GM19452 (cell line): ENCODE measurements around the gene CRTAC1.

Experiments
- ATAC-seq: cut with Tn5 transposase; IDR thresholded peaks from one replicate; pipeline ENCODE4 v1.9.1; 2021; ENCODE audit not compliant: unreplicated experiment

The CRTAC1 gene

DNA sequence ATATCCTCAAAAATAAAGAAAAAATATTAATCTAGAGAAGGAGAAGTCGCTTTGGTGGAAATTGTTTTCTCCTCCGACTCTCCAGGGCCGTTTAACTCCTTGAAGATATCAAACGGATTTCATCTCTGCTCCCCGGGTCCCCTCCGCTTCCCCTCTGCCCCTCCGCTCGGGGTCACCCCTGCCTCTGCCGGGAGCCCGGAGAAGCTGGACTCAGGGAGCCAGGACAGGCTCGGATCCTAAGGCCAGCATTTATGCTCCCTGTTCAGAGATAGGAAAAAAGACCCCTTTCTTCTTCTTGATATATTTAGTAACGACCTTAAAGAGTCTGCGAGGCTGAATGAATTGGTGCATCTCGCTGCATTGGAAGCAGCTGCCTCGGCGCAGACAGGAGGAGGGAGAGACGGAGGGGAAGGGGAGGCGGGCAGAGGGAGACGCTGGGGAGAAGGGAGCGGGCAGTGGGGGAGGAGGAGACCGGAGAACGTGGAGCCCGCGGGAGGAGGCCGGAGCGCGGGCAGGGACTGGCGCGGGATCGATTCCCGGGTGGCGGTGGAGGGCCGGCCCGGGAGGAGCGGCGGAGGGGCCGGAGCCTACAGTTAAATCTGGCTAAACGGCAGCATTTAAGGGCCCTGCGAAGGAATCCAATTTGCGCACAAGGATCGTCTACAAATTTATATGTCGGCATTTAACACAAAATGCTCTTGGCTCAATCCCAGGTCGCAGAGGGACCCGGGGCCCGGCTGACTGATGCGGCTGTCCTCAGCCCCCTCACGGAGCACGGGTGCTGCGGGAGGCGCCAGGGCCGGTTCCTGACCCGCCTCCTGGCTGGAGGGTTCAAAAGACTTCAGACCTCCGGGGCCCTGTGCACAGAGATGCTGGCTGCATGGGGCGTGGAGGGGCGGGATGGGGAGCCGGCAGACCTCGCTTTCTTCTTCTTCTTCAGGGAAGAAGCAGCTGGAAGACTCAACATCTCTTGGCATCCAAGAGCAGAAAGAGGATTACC lies 55.6 kb downstream of the CRTAC1 start:
- ATAC-seq: no peak

DNA sequence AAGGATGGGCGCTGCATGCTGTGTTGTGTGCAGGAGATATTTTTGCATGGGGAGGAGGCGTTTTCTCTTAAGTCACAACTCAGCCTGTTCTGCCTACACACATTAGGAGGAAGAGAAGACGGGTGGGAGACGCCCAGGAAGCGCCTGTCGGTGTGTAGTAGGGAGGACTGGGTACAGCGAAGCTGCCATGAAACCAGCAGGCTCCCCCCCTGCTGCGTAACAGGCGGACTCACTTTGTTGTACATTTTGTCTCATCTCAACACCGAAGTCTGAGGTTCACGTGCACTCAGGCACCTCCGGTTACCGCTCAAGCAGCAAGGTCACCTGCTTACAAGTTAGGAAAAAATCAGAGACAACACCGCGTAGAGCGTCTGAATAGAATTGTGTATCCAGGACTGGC lies 56.3 kb downstream of the CRTAC1 start:
- ATAC-seq: no peak

DNA sequence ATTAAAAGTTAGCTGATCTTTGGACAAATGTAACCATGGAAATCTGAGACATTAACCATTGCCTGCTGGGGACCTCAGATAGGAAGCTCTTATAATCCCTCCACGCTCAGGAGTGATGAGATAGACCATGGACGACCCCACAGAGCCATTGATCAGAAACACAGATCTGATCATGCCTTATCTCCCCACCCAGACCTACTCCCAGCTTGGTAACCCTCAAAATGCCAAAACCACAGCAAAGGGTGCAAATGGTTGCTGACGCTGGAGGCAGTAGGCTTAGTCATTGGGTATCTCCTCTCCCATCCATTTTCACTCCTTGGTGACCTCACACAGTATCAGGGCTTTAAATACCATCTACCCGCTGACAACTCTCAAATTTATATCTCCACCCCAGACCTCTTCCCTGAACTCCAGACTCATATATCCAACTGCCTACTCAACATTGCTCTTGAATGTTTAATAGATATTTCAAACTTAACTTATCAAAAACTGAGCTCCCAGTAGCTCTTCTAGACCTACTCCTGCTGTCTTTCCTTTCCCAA lies 60.8 kb downstream of the CRTAC1 start:
- ATAC-seq: no peak

DNA sequence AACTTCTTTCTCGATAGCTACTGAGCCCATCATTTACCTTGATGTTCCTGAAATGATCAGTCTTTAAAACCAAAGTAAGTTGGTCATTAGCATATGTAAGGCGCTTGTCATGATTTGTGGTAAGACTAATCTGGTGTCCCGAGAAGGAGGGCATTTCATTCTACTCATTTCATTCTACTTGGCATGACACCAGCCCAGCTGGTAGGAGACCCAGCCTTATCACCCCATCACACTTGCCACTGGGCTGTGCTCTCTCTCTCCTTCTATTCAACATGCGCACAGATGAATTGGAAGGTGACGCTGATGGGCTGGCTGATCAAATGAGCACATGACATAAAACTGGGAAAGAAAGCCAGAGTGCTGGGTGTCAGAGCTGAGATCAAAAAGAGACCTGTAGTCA lies 65.7 kb downstream of the CRTAC1 start:
- no peak for ATAC-seq

GRCh38 chr10:97961945-97962344 lies 68.5 kb downstream of the CRTAC1 start:
- no peak for ATAC-seq

DNA sequence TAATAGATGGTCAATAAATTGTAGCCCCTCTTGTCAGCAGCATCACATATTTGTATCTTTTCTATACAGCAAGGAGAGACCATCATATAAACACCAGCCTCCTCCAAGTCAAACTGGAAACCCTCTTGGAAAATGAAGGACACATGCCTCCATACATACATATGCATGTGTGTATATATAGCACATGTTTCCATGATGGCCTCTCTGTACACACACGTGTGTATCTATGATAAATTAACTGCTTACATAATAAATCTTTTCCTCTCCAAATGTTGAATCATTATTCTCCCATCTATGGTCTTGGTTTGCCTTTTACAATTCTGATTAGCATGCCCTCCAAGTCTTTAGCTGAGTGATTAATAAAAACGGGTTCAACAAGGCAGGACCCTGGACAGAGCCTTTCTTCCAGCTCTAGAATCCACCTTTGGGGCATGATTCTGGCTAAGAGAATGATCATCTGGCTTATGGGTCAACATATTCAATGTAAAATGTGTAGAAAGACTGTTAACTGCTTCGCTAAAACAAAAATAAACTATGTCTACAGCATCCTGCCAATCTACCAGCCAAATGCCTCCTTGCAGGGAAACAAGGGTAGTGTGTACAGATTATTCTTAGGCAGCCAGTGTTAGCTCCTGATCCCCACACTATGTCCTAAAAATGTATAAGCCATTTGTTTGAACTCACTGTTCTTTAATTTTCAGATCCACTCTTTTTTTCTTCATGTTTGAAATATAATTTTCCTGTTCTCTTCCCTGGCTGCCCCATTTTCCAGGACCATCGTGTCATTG lies 70.0 kb downstream of the CRTAC1 start:
- no peak for ATAC-seq

- no peak for ATAC-seq
These were observed 81.0 kb downstream of the CRTAC1 start for GRCh38 chr10:97949462-97949861.

DNA sequence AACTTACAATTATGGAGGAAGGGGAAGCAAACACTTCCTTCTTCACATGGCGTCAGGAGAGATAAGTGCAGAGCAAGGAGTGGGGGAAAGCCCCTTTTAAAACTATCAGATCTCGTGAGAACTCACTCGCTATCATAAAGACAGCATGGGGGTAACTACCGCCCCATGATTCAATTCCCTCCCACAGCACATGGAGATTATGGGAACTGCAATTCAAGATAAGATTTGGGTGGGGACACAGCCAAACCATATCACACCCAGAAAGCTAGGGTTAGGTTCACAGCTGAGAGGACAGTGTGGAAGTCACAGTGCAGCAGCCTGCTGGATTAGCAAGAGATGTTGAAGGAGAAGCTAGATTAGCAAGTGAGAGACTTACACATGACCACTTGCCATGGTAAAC lies 81.6 kb downstream of the CRTAC1 start:
- no peak for ATAC-seq

DNA sequence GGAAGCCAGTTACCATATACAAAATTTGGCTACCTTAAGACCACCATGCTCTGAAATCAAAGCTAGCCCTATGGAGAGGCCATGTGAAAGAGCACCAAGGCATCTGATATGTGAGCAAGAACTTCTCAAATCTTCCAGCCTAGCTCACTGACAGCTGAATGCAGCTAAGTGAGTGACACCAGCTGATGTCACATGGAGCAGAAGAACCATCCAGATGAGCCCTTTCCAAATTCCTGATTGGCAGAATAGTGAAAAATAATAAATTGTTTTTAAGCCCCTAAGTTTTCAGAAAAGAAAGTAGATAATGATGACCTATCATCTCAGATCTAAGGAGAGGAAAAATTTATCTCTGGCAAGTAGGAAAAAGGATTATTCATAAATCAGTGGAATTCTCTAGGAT lies 85.6 kb downstream of the CRTAC1 start:
- no peak for ATAC-seq

DNA sequence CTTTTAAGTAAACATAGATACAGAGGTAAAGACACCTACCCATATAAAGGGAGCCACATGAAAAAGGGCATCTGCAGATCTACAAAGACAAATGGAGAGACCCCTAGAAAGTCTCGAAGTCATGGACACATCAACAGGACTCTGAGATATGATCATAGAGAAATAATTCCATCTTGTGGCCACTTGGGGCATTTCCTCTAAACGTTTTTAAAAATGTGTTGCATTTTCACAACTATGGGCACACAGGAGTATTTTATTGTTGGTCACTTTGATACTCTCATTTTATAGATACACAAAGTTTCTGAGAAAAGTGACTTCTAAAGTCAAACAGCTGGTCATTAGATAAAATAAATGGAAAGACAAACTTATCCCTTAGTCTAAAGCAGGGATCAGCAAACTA lies 87.1 kb downstream of the CRTAC1 start:
- ATAC-seq: no peak

- no peak for ATAC-seq
These were observed 89.9 kb downstream of the CRTAC1 start for GRCh38 chr10:97940534-97940933.

DNA sequence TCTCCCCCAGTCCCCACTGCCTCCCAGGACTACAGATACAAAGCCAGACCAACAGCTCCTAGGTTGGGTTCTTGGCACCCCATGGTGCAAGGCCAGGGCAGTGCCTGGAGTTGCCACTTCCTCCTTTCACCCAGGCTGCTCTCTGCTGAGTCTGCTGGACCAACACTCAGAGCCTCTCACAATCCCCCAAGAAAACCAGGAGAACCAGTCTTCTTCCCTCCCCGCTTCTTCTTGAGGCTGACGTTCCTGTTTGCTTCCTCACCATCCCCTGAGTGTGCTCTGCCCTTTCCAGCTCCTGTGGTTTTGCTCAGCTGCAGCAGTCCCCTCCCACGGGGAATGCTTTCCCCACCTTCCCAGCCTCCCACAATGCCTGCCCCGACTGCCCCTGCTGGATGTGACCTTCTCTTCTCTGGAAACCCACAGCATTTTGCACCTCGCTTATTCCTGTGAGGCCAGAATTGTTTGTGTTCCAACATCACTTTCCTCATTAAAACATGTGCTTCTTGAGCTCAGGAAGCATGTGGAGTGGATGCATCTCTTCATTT lies 90.9 kb downstream of the CRTAC1 start:
- ATAC-seq: no peak

DNA sequence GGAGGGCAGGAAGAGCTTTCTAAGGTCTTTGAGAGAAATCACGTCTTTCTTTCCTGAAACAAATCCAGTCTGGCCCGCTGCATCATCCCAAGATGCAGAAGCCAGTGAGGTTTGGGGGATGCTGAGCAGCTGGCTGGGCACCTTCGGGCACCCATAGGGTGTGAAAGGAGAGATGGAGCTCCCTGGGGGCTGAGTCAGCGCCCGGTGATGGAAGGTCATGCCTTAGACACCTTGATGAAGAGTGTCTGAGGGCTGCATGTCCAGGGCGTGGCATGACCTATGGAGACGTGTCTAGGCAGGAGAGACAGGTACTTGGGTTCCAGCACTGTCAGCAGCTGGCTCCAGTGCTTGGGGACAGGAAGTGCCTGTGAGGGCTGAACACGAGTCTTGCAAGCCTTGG lies 92.5 kb downstream of the CRTAC1 start:
- ATAC-seq: no peak

GRCh38 chr10:97937054-97937453 lies 93.4 kb downstream of the CRTAC1 start:
- no peak for ATAC-seq

DNA sequence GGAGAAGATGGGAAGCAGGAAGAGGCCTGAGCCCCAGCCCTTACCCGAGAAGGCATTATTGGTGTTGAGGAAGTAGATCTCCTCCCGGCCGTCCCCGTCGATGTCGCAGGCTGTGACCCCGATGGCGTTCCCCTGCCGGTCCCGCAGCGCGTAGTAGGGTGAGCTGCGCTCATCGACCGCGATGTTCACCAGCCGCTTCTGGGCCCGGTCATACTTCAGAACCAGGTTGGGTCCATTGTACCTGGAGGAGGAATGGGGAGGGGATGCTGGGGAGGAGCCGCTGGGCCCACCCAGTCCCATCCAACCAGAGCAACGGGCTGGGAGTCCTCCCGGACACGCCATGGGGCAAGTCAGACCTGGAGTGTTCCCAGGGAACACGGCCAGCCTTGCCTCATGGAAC lies 94.3 kb downstream of the CRTAC1 start:
- no peak for ATAC-seq

DNA sequence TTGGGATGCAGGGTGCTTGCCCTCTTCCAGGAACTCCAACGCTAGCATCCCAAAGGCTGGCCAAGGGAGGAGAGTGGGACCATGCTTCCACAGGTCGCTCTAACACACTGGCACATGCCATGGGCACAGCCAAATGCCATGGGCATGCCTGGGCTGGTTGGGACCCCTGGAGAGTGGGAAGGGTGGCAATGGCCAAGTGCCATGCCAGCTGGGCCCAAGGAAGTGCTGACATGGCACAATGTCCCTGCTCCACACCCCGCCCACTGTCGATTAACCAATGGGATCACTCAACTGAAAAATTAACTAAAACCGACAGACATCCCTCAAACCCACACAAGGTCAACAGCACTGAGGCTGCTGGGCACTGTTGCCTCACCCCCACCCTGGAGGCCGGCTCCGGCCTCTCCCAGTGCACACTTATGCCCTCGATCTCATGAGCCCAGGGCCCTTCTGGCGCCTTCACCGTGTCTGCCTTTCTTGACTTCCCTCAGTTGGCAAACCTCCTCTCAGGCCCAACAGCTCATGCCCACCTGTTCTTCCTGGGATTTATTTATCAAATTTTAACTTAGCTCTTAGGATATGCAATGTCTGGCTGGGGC lies 97.4 kb downstream of the CRTAC1 start:
- no peak for ATAC-seq

DNA sequence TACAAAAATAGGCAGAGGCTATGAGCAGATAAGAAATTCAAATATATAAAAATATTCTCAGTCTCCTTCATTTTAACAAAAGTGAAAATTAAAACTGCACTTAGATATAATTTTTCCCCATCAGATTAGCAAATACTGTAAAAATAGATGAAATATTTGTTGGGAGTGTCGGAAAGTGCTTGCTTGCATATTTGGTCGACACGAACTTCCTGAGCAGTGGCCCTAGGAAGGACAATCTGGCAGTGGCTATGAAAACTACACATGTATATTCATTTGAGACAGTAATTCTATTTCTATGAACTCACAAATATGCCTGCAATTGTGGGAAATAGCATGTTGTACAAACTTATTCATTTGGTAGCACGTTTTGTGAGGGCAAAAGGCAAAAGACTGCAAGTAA lies 99.4 kb downstream of the CRTAC1 start:
- no peak for ATAC-seq

- no peak for ATAC-seq
These were observed 101.5 kb downstream of the CRTAC1 start for GRCh38 chr10:97928897-97929296.

DNA sequence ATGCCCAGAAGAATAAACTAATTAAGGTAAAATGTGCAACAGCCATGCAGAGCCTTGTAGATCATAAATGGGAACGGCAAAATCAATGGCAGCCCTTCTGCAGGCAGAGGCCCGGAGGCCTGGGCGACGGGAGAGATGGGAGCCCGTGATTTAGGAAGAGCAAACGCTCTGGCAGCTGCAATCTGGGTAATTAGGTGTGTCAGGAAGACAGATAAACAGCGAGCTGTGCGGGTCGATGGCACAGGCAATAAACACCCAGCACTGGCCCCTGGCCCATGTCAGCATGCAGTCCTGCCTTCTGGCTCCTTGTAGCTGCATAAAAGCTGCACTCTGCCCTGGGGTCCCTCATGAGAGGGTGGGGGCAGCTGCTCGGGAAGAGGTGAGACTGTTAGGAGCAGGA lies 102.8 kb downstream of the CRTAC1 start:
- no peak for ATAC-seq

DNA sequence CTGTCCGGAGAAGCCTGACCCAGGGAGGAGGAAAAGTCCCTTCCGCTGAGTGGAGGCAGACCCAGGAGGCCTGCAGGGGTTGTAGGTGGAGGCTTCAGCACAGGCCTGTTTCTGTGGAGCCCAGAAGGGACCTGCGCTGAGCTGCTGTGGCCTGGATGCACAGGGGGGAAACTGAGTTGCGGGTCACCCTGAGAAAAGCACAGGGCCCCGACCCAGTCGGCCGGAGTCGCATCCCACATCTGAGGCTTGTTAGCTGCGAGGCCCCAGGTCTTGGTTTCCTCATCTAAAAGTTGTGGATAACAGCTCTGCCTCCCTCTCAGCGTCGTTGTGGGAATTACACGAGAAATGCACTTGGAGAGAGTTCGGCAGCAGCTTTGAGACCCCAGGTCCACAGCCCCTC lies 104.4 kb downstream of the CRTAC1 start:
- ATAC-seq: no peak

DNA sequence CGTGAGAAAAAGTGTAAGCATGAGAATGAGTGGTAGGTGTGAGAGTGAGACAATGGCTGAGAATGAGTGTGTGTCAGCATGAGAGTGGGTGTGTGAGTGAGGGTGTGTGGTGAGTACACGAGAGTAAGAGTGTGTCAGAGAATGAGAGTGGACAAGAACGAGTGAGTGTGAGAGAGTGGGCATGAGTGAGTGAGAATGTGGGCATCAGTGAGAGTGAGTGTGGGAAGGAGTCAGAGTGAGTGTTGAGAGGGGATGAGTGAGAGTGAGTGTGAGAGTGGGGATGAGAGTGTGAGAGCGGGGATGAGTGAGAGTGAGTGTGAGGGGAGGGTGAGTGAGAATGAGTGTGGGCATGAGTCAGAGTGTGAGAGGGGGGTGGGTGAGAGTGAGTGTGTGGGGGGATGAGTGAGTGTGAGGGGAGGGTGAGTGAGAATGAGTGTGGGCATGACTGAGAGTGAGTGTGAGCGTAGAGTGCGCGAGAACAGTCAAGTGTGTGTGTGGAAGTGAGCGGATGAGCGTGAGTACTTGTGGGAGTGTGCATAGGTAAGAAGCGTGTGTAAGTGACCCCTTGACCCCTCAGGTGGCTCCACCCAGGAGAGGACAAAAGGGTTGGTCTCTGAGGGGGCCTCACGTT lies 105.0 kb downstream of the CRTAC1 start:
- no peak for ATAC-seq
